Eye (tissue), 1 donor: ENCODE measurements around the gene MRPL38.

Experiments used
- DNase-seq: peaks from one replicate; pipeline ENCODE4 v3.0.0-alpha.2; 2015

MRPL38 gene

GRCh38 chr17:75917917-75918445 lies 13.3 kb upstream of the MRPL38 start:
- DNase-seq: no peak

DNA sequence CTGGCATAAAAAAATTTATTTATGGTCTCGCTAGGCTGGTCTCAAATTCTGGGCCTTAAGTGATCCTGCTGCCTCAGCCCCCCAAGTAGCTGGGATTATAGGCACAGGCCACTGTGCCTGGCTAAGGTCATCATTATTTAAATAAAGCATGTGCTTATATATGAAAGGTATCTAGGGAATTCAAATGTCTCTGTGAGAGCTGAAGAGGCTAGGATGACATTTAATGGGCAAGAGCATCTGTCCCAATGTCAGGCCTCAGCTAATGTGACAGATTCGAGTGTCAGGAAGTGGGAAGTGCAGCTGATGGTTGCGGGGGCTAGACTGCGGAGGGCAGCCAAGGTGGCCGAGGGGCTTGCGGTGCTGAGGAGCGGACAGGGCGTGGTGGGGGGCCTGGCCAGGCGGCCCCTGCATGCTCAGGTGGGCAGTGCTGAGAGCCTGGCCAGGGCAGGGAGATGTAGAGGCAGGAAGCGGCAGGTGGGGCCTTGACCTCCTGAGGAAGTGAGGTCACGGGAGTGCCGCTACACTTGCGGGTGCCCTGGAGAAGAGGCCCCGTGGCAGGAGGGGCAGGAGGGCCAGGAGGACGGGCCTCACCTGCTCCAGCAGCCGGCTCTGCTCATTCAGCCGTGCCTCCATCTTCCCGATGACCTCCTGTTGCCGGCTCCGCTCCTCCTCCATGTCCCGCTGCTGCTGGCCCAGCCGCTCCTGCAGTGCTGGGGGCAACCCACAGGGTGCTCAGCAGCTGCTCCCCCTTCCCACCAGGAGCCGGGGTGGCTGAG lies 12.6 kb upstream of the MRPL38 start:
- peak; percentile 45 for DNase-seq

DNA sequence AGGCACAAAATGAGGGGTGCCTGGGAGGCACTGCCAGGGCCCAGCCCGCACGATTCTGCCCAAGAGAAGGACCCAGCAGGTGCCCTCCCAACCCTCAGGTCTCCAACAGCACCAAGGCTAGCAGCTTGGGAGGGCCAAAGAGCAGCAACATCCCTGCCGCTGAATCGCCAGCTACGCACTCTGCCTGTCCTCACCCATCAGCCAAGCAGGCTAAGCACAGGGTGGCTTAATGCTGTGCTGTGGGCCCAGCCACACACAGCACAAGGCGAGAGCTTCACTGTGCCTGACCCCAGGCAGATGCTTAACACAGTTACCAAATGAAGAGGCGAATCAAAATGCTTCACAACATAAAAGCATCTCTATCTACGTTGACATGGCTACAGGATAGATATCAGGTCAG lies 10.6 kb upstream of the MRPL38 start:
- DNase-seq: no peak

GRCh38 chr17:75914643-75915267 lies 10.1 kb upstream of the MRPL38 start:
- DNase-seq: no peak

DNA sequence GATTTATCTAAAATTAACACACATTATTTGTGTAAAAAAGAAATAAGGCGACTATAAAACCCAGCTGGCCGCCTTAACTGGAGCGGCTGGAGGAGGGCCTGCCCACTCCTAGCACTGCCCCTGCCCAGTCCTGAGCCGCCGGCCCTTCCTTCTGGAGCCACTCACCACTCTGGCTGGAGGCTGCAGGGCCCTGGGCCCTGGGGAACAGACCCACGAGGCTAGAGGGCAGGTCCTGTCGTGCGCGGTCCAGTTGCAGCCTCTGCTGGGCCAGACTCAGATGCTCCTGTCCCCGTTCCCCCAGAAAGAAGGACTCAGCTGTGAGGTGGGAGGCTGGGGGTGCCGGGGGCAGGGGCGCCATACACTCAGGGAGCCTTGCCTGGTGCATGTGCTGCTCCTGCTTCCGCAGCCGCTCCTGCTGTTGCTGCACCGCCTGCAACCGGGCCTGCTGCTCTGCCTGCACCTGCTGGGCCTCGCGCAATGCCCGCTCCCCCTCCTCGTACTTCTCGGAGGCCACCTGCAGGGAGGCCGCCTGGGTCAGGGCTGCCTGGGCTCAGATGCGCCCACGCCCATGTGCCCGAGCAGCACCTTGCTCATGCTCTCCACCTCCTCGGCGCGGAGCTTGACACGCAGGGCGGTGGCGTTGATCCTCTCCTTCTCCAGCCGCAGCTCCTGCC lies 9.0 kb upstream of the MRPL38 start:
- no peak for DNase-seq

DNA sequence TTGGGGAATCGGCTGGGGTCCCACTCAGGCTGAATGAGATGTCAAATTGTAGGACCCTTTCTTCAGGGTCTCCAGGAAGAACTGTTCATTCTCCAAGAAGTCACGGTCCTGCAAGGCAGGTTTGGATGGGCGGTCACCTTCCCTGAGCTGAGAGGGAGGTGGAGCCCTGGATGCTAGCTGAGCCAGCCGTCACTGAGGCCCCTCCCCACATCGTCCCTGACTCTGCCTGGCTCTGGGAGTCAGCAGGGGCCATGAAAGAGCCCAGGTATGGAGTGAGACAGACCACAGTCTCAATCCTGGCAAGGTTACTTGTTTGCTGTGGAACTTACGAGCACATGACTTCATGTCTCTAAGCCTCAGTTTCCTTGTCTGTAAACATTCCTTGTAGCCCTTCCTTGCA lies 6.0 kb upstream of the MRPL38 start:
- DNase-seq: no peak

DNA sequence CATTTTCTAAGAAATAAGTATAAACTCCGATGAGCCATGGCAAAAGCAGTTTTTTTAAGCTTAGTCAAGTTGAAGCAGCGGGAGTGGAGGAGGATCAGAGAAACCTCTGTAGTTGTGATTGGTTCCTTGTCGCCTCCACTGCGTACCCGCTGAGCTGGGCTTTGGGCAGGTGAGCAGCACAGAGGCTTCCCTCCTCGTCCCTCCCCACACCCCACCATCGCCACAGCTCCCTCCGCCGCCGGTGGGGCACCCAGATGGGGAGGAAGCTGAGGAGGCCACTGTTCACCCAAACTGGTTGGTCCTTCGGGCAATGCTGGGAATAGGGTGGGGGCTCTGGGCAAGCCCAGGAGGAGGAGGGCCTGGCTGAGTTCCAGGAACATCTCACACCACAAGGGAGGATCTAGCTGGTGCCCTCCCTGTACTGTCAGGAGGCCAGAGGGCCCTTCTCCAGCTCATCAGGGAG lies 5.2 kb upstream of the MRPL38 start:
- DNase-seq: no peak

GRCh38 chr17:75909051-75909811 lies 4.5 kb upstream of the MRPL38 start:
- DNase-seq: no peak

DNA sequence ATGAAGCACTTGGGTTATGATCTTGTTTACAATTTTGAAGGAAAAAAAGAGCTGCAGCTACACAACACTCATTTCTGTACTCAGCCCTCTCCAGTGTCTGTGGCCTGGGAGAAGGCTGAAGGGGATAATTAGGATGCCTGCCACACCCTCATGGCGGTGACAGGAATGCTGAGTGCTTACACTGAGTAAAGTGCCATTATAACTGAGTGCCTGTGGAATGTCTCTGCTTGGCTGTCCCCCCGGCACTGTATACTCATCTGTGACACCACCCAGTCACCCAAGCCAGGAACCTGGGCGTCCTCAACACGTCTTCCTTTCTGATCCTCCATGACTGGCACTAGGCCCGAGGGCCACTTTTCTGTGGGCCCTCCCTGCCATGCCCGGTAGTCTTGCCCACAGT lies 3.5 kb upstream of the MRPL38 start:
- no peak for DNase-seq

GRCh38 chr17:75906143-75906884 lies 1.6 kb upstream of the MRPL38 start:
- no peak for DNase-seq

- no peak for DNase-seq
Observed at GRCh38 chr17:75902406-75902805, 2.3 kb downstream of the MRPL38 start.

DNA sequence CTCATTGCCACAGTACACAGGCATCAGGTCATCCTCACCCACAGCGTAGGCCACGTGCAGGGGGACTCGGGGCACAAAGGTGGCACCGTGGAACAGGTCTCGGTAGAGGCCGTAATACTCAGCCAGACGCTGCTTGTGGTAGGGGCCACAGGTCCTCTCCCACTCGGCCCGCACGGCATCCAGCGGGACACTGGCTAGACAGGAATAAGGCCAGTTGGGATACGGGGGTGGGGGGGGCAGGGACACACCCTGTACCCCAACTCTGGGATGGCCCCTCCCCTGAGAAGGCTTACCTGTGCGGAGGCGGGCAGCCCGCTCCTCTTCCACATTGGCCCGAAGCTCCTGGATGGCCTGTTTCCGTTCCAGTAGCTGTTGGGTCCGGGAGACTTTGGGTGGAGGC lies 3.0 kb downstream of the MRPL38 start:
- no peak for DNase-seq

GRCh38 chr17:75900691-75901533 lies 3.8 kb downstream of the MRPL38 start:
- DNase-seq: no peak

GRCh38 chr17:75899767-75900468 lies 4.8 kb downstream of the MRPL38 start:
- no peak for DNase-seq

DNA sequence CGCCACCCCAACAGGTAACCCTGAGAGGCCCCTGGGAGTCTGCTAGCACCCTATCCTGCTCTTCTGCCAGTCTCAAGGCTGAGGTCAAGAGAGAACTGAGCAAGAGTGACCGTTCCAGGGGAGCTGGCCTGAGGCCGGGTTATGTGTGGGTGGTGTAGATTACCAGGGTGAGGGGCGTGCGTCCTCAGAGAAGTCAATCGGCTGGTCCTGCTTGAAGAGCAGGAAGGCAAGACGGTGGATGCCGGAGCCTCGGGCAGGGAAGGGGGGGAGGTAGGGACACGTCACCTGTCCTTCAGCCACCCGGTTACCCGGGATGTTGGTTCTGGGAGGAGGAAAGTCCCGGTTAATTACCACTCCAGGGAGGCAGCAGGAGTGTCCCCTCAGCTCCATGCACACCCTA lies 5.3 kb downstream of the MRPL38 start:
- DNase-seq: no peak

- no peak for DNase-seq
Observed at GRCh38 chr17:75898791-75899190, 5.9 kb downstream of the MRPL38 start.

GRCh38 chr17:75898065-75898464 lies 6.6 kb downstream of the MRPL38 start:
- no peak for DNase-seq

DNA sequence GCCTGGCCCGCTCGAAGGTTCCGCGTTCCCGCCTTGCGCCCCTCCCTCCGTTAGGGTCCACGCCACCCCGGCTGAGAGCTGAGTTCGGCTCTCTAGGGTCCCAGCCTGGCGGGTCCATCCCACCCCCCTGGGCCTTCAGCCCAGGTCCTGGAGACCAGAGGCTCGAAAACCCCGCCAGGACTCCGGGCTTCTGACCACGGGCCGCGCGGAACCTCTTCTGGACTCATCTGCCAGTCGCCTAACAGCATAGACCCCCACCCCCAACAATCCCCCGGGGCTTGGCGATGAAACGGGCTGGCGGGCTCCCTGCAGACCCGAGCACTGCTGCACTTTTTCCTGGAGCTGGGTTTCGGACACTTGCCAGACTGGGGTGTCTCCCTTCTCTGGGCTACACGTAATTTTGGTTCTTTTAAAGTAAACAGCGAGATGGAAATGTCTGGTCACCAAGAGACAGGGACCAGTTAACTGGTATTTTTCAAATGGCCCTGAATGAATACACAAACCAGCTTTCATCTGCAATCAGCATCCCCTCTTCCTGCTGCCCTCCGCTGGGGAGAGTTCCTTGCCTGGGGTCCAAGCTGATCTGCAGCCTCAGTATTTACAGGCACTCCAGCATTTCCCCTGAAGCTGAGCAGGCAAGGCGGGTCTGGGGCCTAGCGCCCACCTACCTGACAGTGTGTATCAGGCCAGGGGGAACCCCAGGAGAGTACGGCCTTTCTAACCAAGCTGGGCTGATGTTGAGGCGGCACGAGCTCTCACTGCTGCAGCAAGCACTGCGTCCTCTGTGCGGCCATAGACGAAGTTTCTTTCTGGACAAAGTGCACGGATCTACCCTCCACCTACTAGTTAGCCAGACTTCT lies 7.3 kb downstream of the MRPL38 start:
- DNase-seq: peak; percentile 20

- peak; percentile 91 for DNase-seq
Observed at GRCh38 chr17:75896415-75897159, 8.1 kb downstream of the MRPL38 start, which contains the start of gene TRIM65. Gene TRIM65 (minus strand): TSS chr17:75896951. CDS start chr17:75896937, 14 bp downstream.
